Keratinocyte (primary cell): ENCODE data around the gene AGPAT2.

Source experiments
- EZH2 ChIP-seq: IDR thresholded peaks from one replicate; pipeline ENCODE4 v1.6.1; 2012; ENCODE audit warnings: inconsistent platforms, mild to moderate bottlenecking, low read length, moderate library complexity
- TF ChIP-seq, protein P1 (sequence below), 3 experiments: IDR thresholded peaks in 1 of 3; conservative IDR thresholded peaks in 1 of 3; optimal IDR thresholded peaks in 1 of 3; 2 replicates in 2 of 3; 3 replicates in 1 of 3; pipeline versions ENCODE3 to v1.5.1; 2011; ENCODE audit warnings: low read length in 3 of 3, mild to moderate bottlenecking in 3 of 3, moderate library complexity in 2 of 3, control low read depth in 1 of 3, inconsistent platforms in 1 of 3; ENCODE audit not compliant: insufficient read depth in 2 of 3; ENCODE audit errors: extremely low read depth in 1 of 3

DNA sequence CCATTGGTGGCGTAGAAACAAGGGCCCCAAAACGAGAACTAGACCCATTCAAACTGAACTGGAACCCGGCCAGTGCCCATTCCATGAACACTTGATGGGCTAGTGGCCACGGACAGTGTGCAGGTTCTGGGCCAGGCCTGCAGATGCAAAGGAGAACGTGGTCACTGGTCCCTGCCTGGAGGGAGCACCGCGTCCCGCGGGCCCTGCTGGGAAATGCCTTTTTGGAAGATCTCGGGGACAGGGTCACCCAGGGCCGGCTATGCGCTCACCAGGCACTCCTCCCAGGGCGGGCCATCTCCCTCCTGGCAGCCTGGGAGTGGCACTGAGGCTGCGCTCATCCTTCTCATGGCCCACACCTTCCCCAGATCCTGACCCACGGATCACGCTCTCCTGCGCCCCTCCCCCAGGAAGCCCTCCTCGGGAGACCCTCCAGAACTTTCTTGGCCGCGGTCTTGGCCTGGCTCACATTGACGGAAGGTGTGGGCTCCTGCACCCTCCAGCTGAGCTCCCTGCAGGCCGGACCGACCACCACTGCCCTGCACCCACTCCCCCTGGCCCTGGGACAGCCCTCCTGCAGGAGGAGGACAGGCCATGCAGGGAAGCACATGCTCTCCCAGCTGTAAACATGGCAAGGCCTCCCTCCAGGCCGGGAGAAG is 22.3 kb upstream of the AGPAT2 start:
- TF ChIP-seq, protein P1, sequence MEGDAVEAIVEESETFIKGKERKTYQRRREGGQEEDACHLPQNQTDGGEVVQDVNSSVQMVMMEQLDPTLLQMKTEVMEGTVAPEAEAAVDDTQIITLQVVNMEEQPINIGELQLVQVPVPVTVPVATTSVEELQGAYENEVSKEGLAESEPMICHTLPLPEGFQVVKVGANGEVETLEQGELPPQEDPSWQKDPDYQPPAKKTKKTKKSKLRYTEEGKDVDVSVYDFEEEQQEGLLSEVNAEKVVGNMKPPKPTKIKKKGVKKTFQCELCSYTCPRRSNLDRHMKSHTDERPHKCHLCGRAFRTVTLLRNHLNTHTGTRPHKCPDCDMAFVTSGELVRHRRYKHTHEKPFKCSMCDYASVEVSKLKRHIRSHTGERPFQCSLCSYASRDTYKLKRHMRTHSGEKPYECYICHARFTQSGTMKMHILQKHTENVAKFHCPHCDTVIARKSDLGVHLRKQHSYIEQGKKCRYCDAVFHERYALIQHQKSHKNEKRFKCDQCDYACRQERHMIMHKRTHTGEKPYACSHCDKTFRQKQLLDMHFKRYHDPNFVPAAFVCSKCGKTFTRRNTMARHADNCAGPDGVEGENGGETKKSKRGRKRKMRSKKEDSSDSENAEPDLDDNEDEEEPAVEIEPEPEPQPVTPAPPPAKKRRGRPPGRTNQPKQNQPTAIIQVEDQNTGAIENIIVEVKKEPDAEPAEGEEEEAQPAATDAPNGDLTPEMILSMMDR (optimal IDR thresholded peaks at IDR 0.05 in 1 of 3, IDR thresholded peaks at IDR 0.05 in 1 of 3, conservative IDR thresholded peaks at IDR 0.05 in 1 of 3; ENCODE audit: extremely low read depth in 1 of 3, insufficient read depth in 2 of 3, low read length in 3 of 3), result no peak
- no peak for TF ChIP-seq EZH2
